PC-3 (cell line): Measurements from ENCODE around the gene CYP11A1.

Experiments
- CTCF ChIP-seq: fragments of 300-600 bp; sonication (generic); conservative IDR thresholded peaks from 2 replicates; pipeline ENCODE4 v1.5.1; 2017; ENCODE audit warnings: antibody characterized with exemption, low read depth, mild to moderate bottlenecking, low read length
- EZH2phosphoT487 ChIP-seq: fragments of 300-600 bp; sonication (generic); IDR thresholded peaks from 2 replicates; pipeline ENCODE4 v1.6.1; 2018; ENCODE audit warnings: mild to moderate bottlenecking, antibody characterized with exemption, low read length, borderline replicate concordance

DNA sequence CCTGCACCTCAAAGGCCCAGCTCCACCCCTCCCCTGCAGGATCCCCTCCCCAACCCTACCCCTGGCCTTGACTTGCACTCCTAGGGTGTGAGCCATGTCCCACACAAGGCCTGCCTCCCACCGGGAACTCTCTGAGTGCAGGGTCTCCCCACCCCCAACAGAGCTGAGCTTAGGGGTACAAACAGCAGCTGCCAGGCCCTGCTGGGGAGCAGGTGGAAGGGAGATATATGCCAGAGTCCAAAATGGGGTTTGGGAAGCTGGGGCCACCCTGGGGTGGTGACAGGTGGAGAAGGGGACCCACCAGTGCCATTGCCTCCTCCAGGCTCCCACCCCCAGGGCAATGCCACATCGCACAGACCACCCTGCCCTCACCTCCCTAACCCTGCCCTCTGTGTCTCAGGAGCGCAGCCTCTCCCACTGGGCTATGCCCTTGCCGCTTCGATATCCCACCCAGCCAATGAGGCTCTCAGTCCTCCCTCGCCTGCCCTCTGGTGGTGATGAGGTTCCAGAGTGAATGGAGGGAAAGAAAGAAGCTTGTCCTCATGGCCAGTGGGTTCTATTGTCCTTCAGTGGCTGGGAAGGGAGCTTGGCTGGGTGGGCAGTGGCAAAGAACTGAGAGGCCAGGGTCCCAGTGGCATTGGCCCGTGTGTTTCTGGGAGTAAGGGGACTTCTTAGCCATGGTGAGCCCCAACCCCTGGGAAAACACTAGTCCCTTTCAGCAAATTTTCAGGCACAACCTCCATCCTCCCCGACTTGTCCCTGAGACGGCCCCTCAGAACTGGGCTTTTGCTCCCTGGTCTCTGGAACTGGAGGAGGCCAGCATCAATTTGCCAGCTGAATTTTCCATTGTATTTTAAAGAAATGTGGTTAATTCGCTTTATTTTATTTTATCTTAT lies 46.8 kb downstream of the CYP11A1 start:
- TF ChIP-seq CTCF = peak; percentile 73
- TF ChIP-seq EZH2phosphoT487 = no peak
